Measurements from ENCODE around the gene CLEC11A.
"Not testable (repeated sequence)": the region's sequence is repeated elsewhere in the genome, so short reads cannot be mapped to it uniquely, and the experiment has no call there.

CLEC11A gene

GRCh38 chr19:50761501-50761900 lies 38.3 kb downstream of the CLEC11A start:
- not testable (repeated sequence) for DNase-seq

- DNase-seq, result not testable (repeated sequence)
These were observed 40.4 kb downstream of the CLEC11A start for GRCh38 chr19:50763521-50763920.

GRCh38 chr19:50764409-50764808 lies 41.2 kb downstream of the CLEC11A start:
- no peak for DNase-seq

- not testable (repeated sequence) for DNase-seq
These were observed 43.6 kb downstream of the CLEC11A start for GRCh38 chr19:50766746-50767145.

- not testable (repeated sequence) for DNase-seq
These were observed 44.1 kb downstream of the CLEC11A start for GRCh38 chr19:50767263-50767662.

- DNase-seq, result no peak
These were observed 45.1 kb downstream of the CLEC11A start for GRCh38 chr19:50768277-50768676.

GRCh38 chr19:50770164-50770563 lies 47.0 kb downstream of the CLEC11A start, which contains the start of gene GPR32:
Gene GPR32, plus strand, starts transcription at chr19:50770464. Its CDS starts 137 bp downstream, at chr19:50770601.
- not testable (repeated sequence) for DNase-seq

- no peak for DNase-seq
These were observed 47.7 kb downstream of the CLEC11A start for GRCh38 chr19:50770888-50771287.

GRCh38 chr19:50772476-50772875 lies 49.3 kb downstream of the CLEC11A start:
- no peak for DNase-seq

GRCh38 chr19:50772912-50773311 lies 49.7 kb downstream of the CLEC11A start:
- DNase-seq, result not testable (repeated sequence)

- DNase-seq, result not testable (repeated sequence)
These were observed 50.3 kb downstream of the CLEC11A start for GRCh38 chr19:50773454-50773853.
